HK-2 (cell line): ENCODE data around the gene ERCC2.
"Not testable (repeated sequence)": the region's sequence is repeated elsewhere in the genome, so short reads cannot be mapped to it uniquely, and the experiment has no call there.

ENCODE experiments used
- DNase-seq: peaks from one replicate; pipeline ENCODE4 v3.0.0-alpha.2; 2018; ENCODE audit not compliant: unreplicated experiment

The ERCC2 gene

GRCh38 chr19:45333609-45334303, 36.6 kb downstream of the ERCC2 start:
- no peak for DNase-seq

- DNase-seq: no peak
Observed at GRCh38 chr19:45331411-45331810, 39.0 kb downstream of the ERCC2 start.

- no peak for DNase-seq
Observed at GRCh38 chr19:45327404-45328143, 42.8 kb downstream of the ERCC2 start.

GRCh38 chr19:45324349-45324907, 45.9 kb downstream of the ERCC2 start:
- no peak for DNase-seq

GRCh38 chr19:45323671-45324081, 46.7 kb downstream of the ERCC2 start:
- DNase-seq: no peak

- DNase-seq: no peak
Observed at GRCh38 chr19:45322744-45323281, 47.6 kb downstream of the ERCC2 start, which contains the start of gene CKM. Gene CKM, minus strand, starts transcription at chr19:45322875. Its CDS starts 3,162 bp downstream, at chr19:45319713.

GRCh38 chr19:45322311-45322710, 48.1 kb downstream of the ERCC2 start:
- no peak for DNase-seq

- no peak for DNase-seq
Observed at GRCh38 chr19:45321848-45322247, 48.5 kb downstream of the ERCC2 start.

GRCh38 chr19:45320997-45321775, 49.2 kb downstream of the ERCC2 start:
- no peak for DNase-seq

- no peak for DNase-seq
Observed at GRCh38 chr19:45315304-45315703, 55.1 kb downstream of the ERCC2 start.

GRCh38 chr19:45314708-45315245, 55.6 kb downstream of the ERCC2 start:
- DNase-seq: no peak

GRCh38 chr19:45312285-45312684, 58.1 kb downstream of the ERCC2 start:
- DNase-seq: not testable (repeated sequence)

- DNase-seq: no peak
Observed at GRCh38 chr19:45311621-45312020, 58.8 kb downstream of the ERCC2 start.

GRCh38 chr19:45309322-45309721, 61.1 kb downstream of the ERCC2 start:
- not testable (repeated sequence) for DNase-seq

- no peak for DNase-seq
Observed at GRCh38 chr19:45307361-45307760, 63.0 kb downstream of the ERCC2 start.

- DNase-seq: no peak
Observed at GRCh38 chr19:45306518-45307027, 63.8 kb downstream of the ERCC2 start.

GRCh38 chr19:45306040-45306439, 64.3 kb downstream of the ERCC2 start:
- no peak for DNase-seq

GRCh38 chr19:45305421-45305820, 65.0 kb downstream of the ERCC2 start:
- DNase-seq: no peak

- DNase-seq: no peak
Observed at GRCh38 chr19:45305007-45305406, 65.4 kb downstream of the ERCC2 start.

GRCh38 chr19:45304141-45304926, 66.0 kb downstream of the ERCC2 start:
- DNase-seq: no peak
